Stomach (tissue), 9 donors: ENCODE data around the gene PTPN2. TPM values are rescaled to one million over a fixed set of nuclear protein-coding genes. Genes with fewer than 3 reads are reported as not detected.
"Not testable (repeated sequence)": the region's sequence is repeated elsewhere in the genome, so short reads cannot be mapped to it uniquely, and the experiment has no call there.

Experiments used
- DNase-seq, 2 donors: peaks; one replicate each; pipeline versions ENCODE4 v3.0.0 to v3.0.0-alpha.2; 2013 to 2019
- H3K27ac ChIP-seq, 5 donors: fragments of 200-600 bp in 4 of 5; sonication (generic) in 4 of 5; one replicate each; pipeline ENCODE4 v1.5.1; 2013 to 2019; ENCODE audit warnings: mild to moderate bottlenecking in 1 of 5, moderate library complexity in 1 of 5
- H3K27me3 ChIP-seq, 3 donors: fragments of 200-600 bp; sonication (generic); one replicate each; pipeline ENCODE4 v1.5.1; 2017 to 2019; ENCODE audit warnings: mixed run types in 1 of 3
- H3K36me3 ChIP-seq, 4 donors: fragments of 200-600 bp; sonication (generic); 1 replicate in 3 of 4; 2 replicates in 1 of 4; pipeline ENCODE4 v1.5.1; 2016 to 2019
- H3K4me1 ChIP-seq, 4 donors: fragments of 200-600 bp; sonication (generic); one replicate each; pipeline ENCODE4 v1.5.1; 2016 to 2019
- H3K4me3 ChIP-seq, 4 donors: fragments of 200-600 bp; sonication (generic) in 3 of 4; one replicate each; pipeline ENCODE4 v1.5.1; 2016 to 2019; ENCODE audit warnings: mild to moderate bottlenecking in 1 of 4
- H3K9me3 ChIP-seq, 4 donors: fragments of 200-600 bp; sonication (generic); one replicate each; pipeline ENCODE4 v1.5.1; 2016 to 2019
- CTCF ChIP-seq, 7 experiments: fragments of 450-650 bp in 4 of 7; fragments of 200-600 bp in 3 of 7; sonication (generic) in 3 of 7; IDR thresholded peaks; one replicate each; pipeline ENCODE4 v1.5.1; 2016 to 2019; ENCODE audit warnings: antibody characterized with exemption in 7 of 7, control low read depth in 2 of 7, mild to moderate bottlenecking in 1 of 7
- EP300 ChIP-seq: sonication (generic); formaldehyde crosslinking; IDR thresholded peaks from one replicate; pipeline ENCODE4 v1.6.1; 2017; ENCODE audit warnings: antibody characterized with exemption
- POLR2A ChIP-seq, 4 donors: fragments of 450-650 bp; IDR thresholded peaks; one replicate each; pipeline ENCODE4 v1.6.1; 2016; ENCODE audit warnings: antibody characterized with exemption in 4 of 4, control low read depth in 2 of 4, mild to moderate bottlenecking in 1 of 4, moderate library complexity in 1 of 4
- POLR2AphosphoS5 ChIP-seq, 3 donors: sonication (generic); formaldehyde crosslinking; IDR thresholded peaks; one replicate each; pipeline ENCODE4 v1.6.1; 2016; ENCODE audit warnings: antibody characterized with exemption in 3 of 3
- WGBS, 5 donors: extraction: QIAGEN DNeasy Blood & Tissue Kit in 3 of 5; methylation state at CpG; one replicate each; pipeline versions ENCODE4 v1.1.5 to v1.1.7; 2013 to 2018; 5-methylcytosine and 5-hydroxymethylcytosine counted together
- intact Hi-C: fragments of 100-400 bp; cut with DNase I; formaldehyde crosslinking; loops from one replicate; pipeline ENCODE4 v1.15.1; 2023; ENCODE audit warnings: low total_unique reads
- polyA plus RNA-seq, 3 donors: library from polyadenylated mRNA; stranded (reverse); fragments of 200-250 nt; gene quantifications; one replicate each; pipeline ENCODE4 v1.2.3, GENCODE V29; 2013
- total RNA-seq, 5 donors: library from RNA; depleted of rRNA; stranded (reverse); fragments of >200 nt; gene quantifications; one replicate each; pipeline versions ENCODE4 v1.1.0 to v1.2.3, GENCODE V29; 2014 to 2016
- donor health status: healthy with polysubstance abuse.
- donor health status: Bipolar disorder and iron deficiency.
- donor health status: healthy.

The PTPN2 gene
- total and polyA plus RNA-seq, 8 donors: 5.8 to 66.7 (median 30.3) TPM

DNA sequence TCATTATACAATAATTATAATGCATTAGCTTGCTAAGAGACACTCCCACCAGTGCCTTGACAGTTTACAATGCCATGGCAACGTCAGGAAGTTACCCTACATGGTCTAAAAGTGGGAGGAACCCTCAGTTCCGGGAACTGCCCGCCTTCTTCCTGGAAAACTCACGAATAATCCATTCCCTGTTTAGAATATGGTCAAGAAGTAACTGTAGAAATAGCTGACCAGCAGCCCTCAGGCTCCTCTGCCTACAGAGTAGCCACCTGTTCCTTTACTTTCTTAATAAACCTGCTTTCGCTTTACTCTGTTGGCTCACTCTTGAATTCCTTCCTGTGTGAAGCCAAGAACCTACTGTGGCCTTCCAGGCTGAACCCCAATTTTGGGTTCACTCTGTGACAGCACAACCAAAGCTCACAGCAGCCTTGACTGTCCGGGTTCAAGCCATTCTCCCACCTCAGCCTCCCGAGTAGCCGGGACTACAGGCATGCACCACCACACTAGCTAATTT, 20.0 kb upstream of the PTPN2 start:
- DNase-seq: peak in 1 of 2 donors; percentile 72
- 61 to 69% (median 62%) methylated on average over 8 of the region's 8 CpGs for WGBS, 5 donors

GRCh38 chr18:12901208-12901607, 17.2 kb upstream of the PTPN2 start:
- H3K27ac ChIP-seq, H3K4me3 ChIP-seq, H3K4me1 ChIP-seq, DNase-seq, H3K36me3 ChIP-seq, H3K9me3 ChIP-seq, intact Hi-C loops: not testable (repeated sequence)
- peaks cover 0 to 13% (median 7%) of the 10 kb centered on the region in 3 donors for H3K27me3 ChIP-seq
- WGBS, 5 donors: 92 to 95% (median 93%) methylated on average over 12 of the region's 12 CpGs

More for the DNA sequence above, 20.0 kb upstream of the PTPN2 start:
- Histone ChIP-seq H3K4me1 (no peaks in the 10 kb centered on the region), H3K4me3 (no peak overlapping the region), H3K27me3 (peaks cover 0 to 13% (median 0%) of the 10 kb centered on the region in 3 donors), H3K27ac (no peak overlapping the region), H3K36me3 (no peaks in the 10 kb centered on the region), H3K9me3 (no peaks in the 10 kb centered on the region)
- no peak for TF ChIP-seq EP300
- intact Hi-C loops: no loop called here

DNA sequence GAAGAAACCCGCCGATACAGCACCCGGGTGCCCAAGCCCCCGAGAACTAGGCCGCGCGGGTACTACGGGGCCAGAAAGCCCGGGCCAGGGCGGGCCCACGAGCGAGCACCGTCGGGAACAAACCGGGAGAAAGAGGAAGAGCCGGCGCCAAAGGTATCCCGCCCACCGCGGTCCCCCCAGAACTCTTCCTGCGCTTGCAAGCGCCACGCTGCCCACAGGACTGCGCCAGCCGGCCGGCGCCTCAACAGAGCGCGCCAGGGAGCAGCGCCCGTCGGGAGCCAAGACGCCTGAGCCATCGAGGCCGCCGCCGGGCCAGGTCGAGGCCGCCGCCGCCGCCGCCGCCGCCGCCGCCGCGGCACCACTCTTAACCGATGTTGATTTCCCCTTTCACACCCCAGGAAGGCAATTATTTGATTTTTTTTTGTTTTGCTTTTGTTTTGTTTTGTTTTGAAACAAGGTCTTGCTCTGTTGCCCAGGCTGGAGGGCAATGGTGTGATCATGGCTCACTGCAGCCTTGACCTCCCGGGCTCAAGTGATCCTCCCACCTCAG, 12.8 kb upstream of the PTPN2 start:
- H3K4me1 ChIP-seq, H3K36me3 ChIP-seq, H3K9me3 ChIP-seq, H3K27ac ChIP-seq: not testable (repeated sequence)
- Histone ChIP-seq H3K27me3 (peaks cover 0 to 25% (median 22%) of the 10 kb centered on the region in 3 donors), H3K4me3 (peak overlapping the region; percentile 27 to 35 (median 32))
- DNase-seq: peak in 1 of 2 donors; percentile 26
- 4 to 23% (median 14%) methylated on average over 30 to 41 of the region's 51 CpGs for WGBS, 5 donors
- intact Hi-C loops: loop anchor here (10.0 kb wide), 1 partner anchor 152 kb away; no protein-coding TSS in a partner anchor

GRCh38 chr18:12895626-12896025, 11.6 kb upstream of the PTPN2 start:
- DNase-seq: no peak
- H3K36me3 ChIP-seq: no peaks in the 10 kb centered on the region
- H3K27ac ChIP-seq: no peak overlapping the region
- H3K4me1 ChIP-seq: peaks cover 0 to 7% (median 2%) of the 10 kb centered on the region in 4 donors
- peaks cover 0 to 25% (median 22%) of the 10 kb centered on the region in 3 donors for H3K27me3 ChIP-seq
- TF ChIP-seq POLR2A (IDR thresholded peaks at IDR 0.05): no peak
- no peak for TF ChIP-seq EP300
- no peak for TF ChIP-seq CTCF (IDR thresholded peaks at IDR 0.05)
- TF ChIP-seq POLR2AphosphoS5 (IDR thresholded peaks at IDR 0.05): no peak
- no peak overlapping the region for H3K4me3 ChIP-seq
- 71 to 75% (median 72%) methylated on average over 2 of the region's 2 CpGs for WGBS, 5 donors
- intact Hi-C loops: loop anchor here (10.0 kb wide), 1 partner anchor 151 kb away; no protein-coding TSS in a partner anchor
- H3K9me3 ChIP-seq: no peaks in the 10 kb centered on the region

GRCh38 chr18:12895014-12895413, 11.0 kb upstream of the PTPN2 start:
- H3K27me3 ChIP-seq: peaks cover 0 to 25% (median 22%) of the 10 kb centered on the region in 3 donors
- H3K4me1 ChIP-seq: peaks cover 0 to 7% (median 2%) of the 10 kb centered on the region in 4 donors
- no peak for DNase-seq
- TF ChIP-seq EP300 (no peak), POLR2A (IDR thresholded peaks at IDR 0.05) (no peak)
- H3K9me3 ChIP-seq: no peaks in the 10 kb centered on the region
- H3K27ac ChIP-seq: no peak overlapping the region
- no peak overlapping the region for H3K4me3 ChIP-seq
- intact Hi-C loops: loop anchor here (10.0 kb wide), 1 partner anchor 150 kb away; no protein-coding TSS in a partner anchor
- WGBS, 5 donors: 70 to 100% (median 93%) methylated on average over 1 of the region's 1 CpG
- H3K36me3 ChIP-seq: no peaks in the 10 kb centered on the region

DNA sequence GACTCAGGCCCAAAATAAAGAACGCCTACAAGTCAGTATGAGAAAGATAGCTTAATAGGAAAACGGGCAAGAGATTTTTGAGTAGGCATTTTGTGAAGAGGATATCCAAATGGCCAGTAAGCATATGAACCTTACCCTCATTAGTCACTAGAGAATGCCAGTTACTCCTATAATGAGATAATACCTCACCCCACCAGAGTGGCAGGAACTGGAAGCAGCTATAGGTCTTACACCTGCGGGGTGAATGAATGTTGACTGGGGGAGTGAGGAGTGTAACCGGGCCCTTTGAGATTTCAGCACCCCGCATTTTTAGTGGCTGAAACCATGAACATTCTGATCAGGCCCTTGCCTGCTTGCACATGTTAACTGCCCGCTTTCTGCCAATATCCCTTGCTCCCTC, 7.5 kb upstream of the PTPN2 start:
- TF ChIP-seq POLR2AphosphoS5 (IDR thresholded peaks at IDR 0.05) (no peak), EP300 (no peak), POLR2A (IDR thresholded peaks at IDR 0.05) (no peak), CTCF (IDR thresholded peaks at IDR 0.05) (no peak)
- DNase-seq: no peak
- no peak overlapping the region for H3K4me3 ChIP-seq
- no peaks in the 10 kb centered on the region for H3K36me3 ChIP-seq
- H3K27ac ChIP-seq: no peak overlapping the region
- peaks cover 0 to under 1% (median 0%) of the 10 kb centered on the region in 4 donors for H3K4me1 ChIP-seq
- WGBS, 5 donors: 66 to 79% (median 74%) methylated on average over 6 of the region's 6 CpGs
- H3K9me3 ChIP-seq: no peaks in the 10 kb centered on the region
- peaks cover 0 to 16% (median 15%) of the 10 kb centered on the region in 3 donors for H3K27me3 ChIP-seq
- intact Hi-C loops: loop anchor here (10.0 kb wide), 1 partner anchor 147 kb away; no protein-coding TSS in a partner anchor
